H9 (cell line): ENCODE results near the gene PIGS. TPM values are rescaled to one million over a fixed set of nuclear protein-coding genes. Genes with fewer than 3 reads are reported as not detected.
"Not testable (repeated sequence)": the region's sequence is repeated elsewhere in the genome, so short reads cannot be mapped to it uniquely, and the experiment has no call there.

Experiments used
- DNase-seq: peaks from one replicate; pipeline ENCODE4 v3.0.0-alpha.2; 2017
- H2AFZ ChIP-seq: one replicate; pipeline ENCODE4 v1.6.1; 2013; ENCODE audit warnings: mild to moderate bottlenecking, low read length, control low read depth, moderate library complexity
- H2AK5ac ChIP-seq: 2 replicates; pipeline ENCODE4 v1.6.1; 2013; ENCODE audit warnings: low read length, control low read depth, mixed read lengths; ENCODE audit not compliant: insufficient read length
- H2BK120ac ChIP-seq: one replicate; pipeline ENCODE4 v1.6.1; 2013; ENCODE audit warnings: low read depth, mild to moderate bottlenecking, low read length, control low read depth, inconsistent platforms; ENCODE audit not compliant: poor library complexity, severe bottlenecking
- H2BK12ac ChIP-seq: 2 replicates; pipeline ENCODE4 v1.6.1; 2013; ENCODE audit warnings: low read length, control low read depth, mixed read lengths, low read depth; ENCODE audit not compliant: insufficient read length
- H2BK15ac ChIP-seq: 2 replicates; pipeline ENCODE4 v1.6.1; 2013; ENCODE audit warnings: low read depth, low read length, control low read depth
- H2BK20ac ChIP-seq: one replicate; pipeline ENCODE4 v1.6.1; 2013; ENCODE audit warnings: low read depth, mild to moderate bottlenecking, low read length, control low read depth, inconsistent platforms; ENCODE audit not compliant: poor library complexity, severe bottlenecking
- H2BK5ac ChIP-seq: 2 replicates; pipeline ENCODE4 v1.6.1; 2013; ENCODE audit warnings: low read length, control low read depth, mixed read lengths; ENCODE audit not compliant: insufficient read length
- H3K14ac ChIP-seq: 2 replicates; pipeline ENCODE4 v1.6.1; 2013; ENCODE audit warnings: low read length, control low read depth; ENCODE audit not compliant: insufficient read depth
- H3K18ac ChIP-seq: 2 replicates; pipeline ENCODE4 v1.6.1; 2013; ENCODE audit warnings: low read depth, mild to moderate bottlenecking, mixed read lengths, low read length, control low read depth; ENCODE audit not compliant: insufficient read length
- H3K23ac ChIP-seq: 2 replicates; pipeline ENCODE4 v1.6.1; 2013; ENCODE audit warnings: low read length, control low read depth, mixed read lengths, low read depth; ENCODE audit not compliant: insufficient read length
- H3K23me2 ChIP-seq: 2 replicates; pipeline ENCODE4 v1.6.1; 2013; ENCODE audit warnings: low read depth, mild to moderate bottlenecking, mixed read lengths, low read length, control low read depth; ENCODE audit not compliant: insufficient read length, poor library complexity, severe bottlenecking
- H3K27ac ChIP-seq: 2 replicates; pipeline ENCODE4 v1.5.1; 2013; ENCODE audit warnings: low read length, control low read depth, mixed read lengths, low read depth; ENCODE audit not compliant: insufficient read length
- H3K27me3 ChIP-seq: 2 replicates; pipeline ENCODE4 v1.6.1; 2013; ENCODE audit warnings: low read length, control low read depth, inconsistent platforms; ENCODE audit not compliant: insufficient read depth
- H3K4ac ChIP-seq: 2 replicates; pipeline ENCODE4 v1.6.1; 2013; ENCODE audit warnings: low read depth, mild to moderate bottlenecking, control low read depth, inconsistent platforms, low read length, moderate library complexity
- H3K4me1 ChIP-seq: 2 replicates; pipeline ENCODE4 v1.6.1; 2013; ENCODE audit warnings: low read length, control low read depth, inconsistent platforms; ENCODE audit not compliant: insufficient read depth
- H3K4me2 ChIP-seq: 2 replicates; pipeline ENCODE4 v1.6.1; 2013; ENCODE audit warnings: low read length, control low read depth, mixed read lengths; ENCODE audit not compliant: insufficient read length, insufficient read depth
- H3K56ac ChIP-seq: 2 replicates; pipeline ENCODE4 v1.6.1; 2013; ENCODE audit warnings: low read depth, mild to moderate bottlenecking, mixed read lengths, low read length, control low read depth; ENCODE audit not compliant: insufficient read length
- H3K79me1 ChIP-seq: 2 replicates; pipeline ENCODE4 v1.6.1; 2013; ENCODE audit warnings: low read depth, mild to moderate bottlenecking, moderate library complexity, low read length, control low read depth, inconsistent platforms; ENCODE audit not compliant: insufficient read depth, poor library complexity, severe bottlenecking
- H3K79me2 ChIP-seq: 2 replicates; pipeline ENCODE4 v1.6.1; 2013; ENCODE audit warnings: low read length, control low read depth, inconsistent platforms; ENCODE audit not compliant: insufficient read depth
- H3K9ac ChIP-seq: 2 replicates; pipeline ENCODE4 v1.6.1; 2013; ENCODE audit warnings: low read length, control low read depth, mixed read lengths; ENCODE audit not compliant: insufficient read length; ENCODE audit errors: extremely low read depth
- H3K9me3 ChIP-seq: one replicate; pipeline ENCODE4 v1.6.1; 2013; ENCODE audit warnings: low read depth, low read length, inconsistent platforms; ENCODE audit not compliant: control insufficient read depth
- H3T11ph ChIP-seq: one replicate; pipeline ENCODE4 v1.6.1; 2013; ENCODE audit warnings: mild to moderate bottlenecking, low read length, control low read depth, inconsistent platforms
- H4K20me1 ChIP-seq: one replicate; pipeline ENCODE4 v1.6.1; 2013; ENCODE audit not compliant: control insufficient read depth, insufficient read length, insufficient read depth
- H4K5ac ChIP-seq: 2 replicates; pipeline ENCODE4 v1.6.1; 2013; ENCODE audit warnings: low read depth, mild to moderate bottlenecking, mixed read lengths, low read length, control low read depth; ENCODE audit not compliant: insufficient read length
- H4K8ac ChIP-seq: replicated peaks from 2 replicates; pipeline ENCODE4 v1.6.1; 2013; ENCODE audit warnings: low read length, control low read depth, mixed read lengths, low read depth; ENCODE audit not compliant: insufficient read length
- H4K91ac ChIP-seq: 2 replicates; pipeline ENCODE4 v1.6.1; 2013; ENCODE audit warnings: low read depth, mild to moderate bottlenecking, moderate library complexity, mixed read lengths, low read length, control low read depth; ENCODE audit not compliant: insufficient read length
- H3K27ac Mint-ChIP-seq, 3 experiments: 2 replicates in 2 of 3; 3 replicates in 1 of 3; pipeline ENCODE4 v1.8.0; 2020 to 2021; ENCODE audit warnings: mixed read lengths in 3 of 3, mild to moderate bottlenecking in 1 of 3, moderate library complexity in 1 of 3
- H3K27me3 Mint-ChIP-seq: 2 replicates; pipeline ENCODE4 v1.8.0; 2021; ENCODE audit warnings: low read depth, mild to moderate bottlenecking, moderate library complexity, mixed read lengths
- H3K36me3 Mint-ChIP-seq, 3 experiments: 2 replicates in 2 of 3; 3 replicates in 1 of 3; pipeline ENCODE4 v1.8.0; 2020 to 2021; ENCODE audit warnings: low read depth in 3 of 3, mixed read lengths in 3 of 3; ENCODE audit not compliant: insufficient read depth in 1 of 3
- H3K4me1 Mint-ChIP-seq, 2 experiments: 2 replicates each; pipeline ENCODE4 v1.8.0; 2020; ENCODE audit warnings: mixed read lengths in 2 of 2
- H3K4me3 Mint-ChIP-seq, 2 experiments: 2 replicates in 1 of 2; 3 replicates in 1 of 2; pipeline ENCODE4 v1.8.0; 2020 to 2021; ENCODE audit warnings: mild to moderate bottlenecking in 2 of 2, mixed read lengths in 2 of 2, moderate library complexity in 1 of 2
- H3K9me3 Mint-ChIP-seq, 2 experiments: 2 replicates in 1 of 2; 3 replicates in 1 of 2; pipeline ENCODE4 v1.8.0; 2020; ENCODE audit warnings: mild to moderate bottlenecking in 2 of 2, mixed read lengths in 2 of 2, moderate library complexity in 1 of 2
- CTCF ChIP-seq: fragments of 200-600 bp; sonication (generic); conservative IDR thresholded peaks from 3 replicates; pipeline ENCODE4 v1.8.0; 2021; ENCODE audit warnings: antibody characterized with exemption, mild to moderate bottlenecking
- WGBS: extraction: QIAGEN DNeasy Blood & Tissue Kit; methylation state at CpG from one replicate; pipeline ENCODE4 v1.1.7; 2013; ENCODE audit warnings: missing lambda C conversion rate, low lambda C conversion rate, mixed read lengths; ENCODE audit not compliant: insufficient read length; ENCODE audit errors: extremely low coverage; 5-methylcytosine and 5-hydroxymethylcytosine counted together
- total RNA-seq: library from RNA; stranded (reverse); gene quantifications from 2 replicates; pipeline ENCODE4 v1.2.1, GENCODE V29; 2021

Gene PIGS
- total RNA-seq, 1 experiment from 2014 or later: 45.8 TPM

GRCh38 chr17:28523186-28523585, 48.1 kb downstream of the PIGS start:
- H3K56ac ChIP-seq: no peak overlapping the region
- H2AFZ ChIP-seq: no peak overlapping the region
- no peaks in the 10 kb centered on the region for H3K79me2 ChIP-seq
- H2BK12ac ChIP-seq: no peak overlapping the region
- no peak for TF ChIP-seq CTCF
- H3K23me2 ChIP-seq: no peaks in the 10 kb centered on the region
- H4K91ac ChIP-seq: no peak overlapping the region
- no peaks in the 10 kb centered on the region for H3K4me1 ChIP-seq
- Mint-ChIP-seq H3K27me3 (peaks cover 6% of the 10 kb centered on the region), H3K9me3 (no peaks in the 10 kb centered on the region), H3K36me3 (no peaks in the 10 kb centered on the region), H3K4me1 (peaks cover 5 to 23% of the 10 kb centered on the region in 2 experiments), H3K27ac (no peak overlapping the region), H3K4me3 (no peak overlapping the region)
- H3K23ac ChIP-seq: no peak overlapping the region
- no peak overlapping the region for H3K18ac ChIP-seq
- no peak overlapping the region for H3K14ac ChIP-seq
- WGBS: no CpG with 5 or more reads among the region's 6 CpGs
- H3K4ac ChIP-seq: no peak overlapping the region
- no peaks in the 10 kb centered on the region for H3K9me3 ChIP-seq
- H2BK5ac ChIP-seq: no peak overlapping the region
- no peak overlapping the region for H3K9ac ChIP-seq
- H4K8ac ChIP-seq: no peak overlapping the region
- H4K20me1 ChIP-seq: no peaks in the 10 kb centered on the region
- DNase-seq: no peak
- H2BK20ac ChIP-seq: no peak overlapping the region
- no peaks in the 10 kb centered on the region for H3K79me1 ChIP-seq
- H2AK5ac ChIP-seq: no peak overlapping the region
- no peaks in the 10 kb centered on the region for H3K27me3 ChIP-seq
- H3K4me2 ChIP-seq: no peak overlapping the region
- no peak overlapping the region for H3T11ph ChIP-seq
- H4K5ac ChIP-seq: no peak overlapping the region
- H3K27ac ChIP-seq: no peak overlapping the region
- no peak overlapping the region for H2BK120ac ChIP-seq
- no peak overlapping the region for H2BK15ac ChIP-seq

GRCh38 chr17:28522281-28522680, 49.0 kb downstream of the PIGS start:
- not testable (repeated sequence) for H3K9ac ChIP-seq, H3K27ac Mint-ChIP-seq, H3K9me3 ChIP-seq, DNase-seq, H4K5ac ChIP-seq, H3K4ac ChIP-seq, H4K91ac ChIP-seq, H3K36me3 Mint-ChIP-seq, H3K27ac ChIP-seq, H3K79me2 ChIP-seq, H2AK5ac ChIP-seq, H3T11ph ChIP-seq, H3K79me1 ChIP-seq, H2BK12ac ChIP-seq, H2AFZ ChIP-seq, H2BK120ac ChIP-seq, H2BK5ac ChIP-seq, H3K14ac ChIP-seq, H3K56ac ChIP-seq, H4K20me1 ChIP-seq, H3K27me3 ChIP-seq, H3K4me3 Mint-ChIP-seq, H3K4me1 ChIP-seq, H3K23ac ChIP-seq, H3K27me3 Mint-ChIP-seq, H3K9me3 Mint-ChIP-seq, H2BK15ac ChIP-seq, H3K23me2 ChIP-seq, H3K4me2 ChIP-seq, H4K8ac ChIP-seq, H3K18ac ChIP-seq, H2BK20ac ChIP-seq
- peaks cover 5 to 21% of the 10 kb centered on the region in 2 experiments for H3K4me1 Mint-ChIP-seq
- WGBS: no CpG with 5 or more reads among the region's 4 CpGs
